Osteocyte (in vitro differentiated cells): ENCODE data around the gene FAT2. TPM values are rescaled to one million over a fixed set of nuclear protein-coding genes. Genes with fewer than 3 reads are reported as not detected.

Source experiments
- DNase-seq: peaks from one replicate; pipeline ENCODE4 v3.0.0; 2021; ENCODE audit warnings: mixed read lengths; ENCODE audit not compliant: unreplicated experiment; ENCODE audit errors: extremely low spot score
- H3K27ac Mint-ChIP-seq: one replicate; pipeline ENCODE4 v1.8.0; 2021; ENCODE audit warnings: mild to moderate bottlenecking, mixed read lengths; ENCODE audit not compliant: unreplicated experiment
- H3K27me3 Mint-ChIP-seq: one replicate; pipeline ENCODE4 v1.8.0; 2021; ENCODE audit warnings: mixed read lengths; ENCODE audit not compliant: unreplicated experiment
- H3K36me3 Mint-ChIP-seq: one replicate; pipeline ENCODE4 v1.8.0; 2021; ENCODE audit warnings: mixed read lengths; ENCODE audit not compliant: unreplicated experiment
- H3K4me1 Mint-ChIP-seq: one replicate; pipeline ENCODE4 v1.8.0; 2021; ENCODE audit warnings: mixed read lengths; ENCODE audit not compliant: unreplicated experiment
- H3K4me3 Mint-ChIP-seq: one replicate; pipeline ENCODE4 v1.8.0; 2021; ENCODE audit warnings: mild to moderate bottlenecking, moderate library complexity, mixed read lengths; ENCODE audit not compliant: unreplicated experiment
- H3K9me3 Mint-ChIP-seq: one replicate; pipeline ENCODE4 v1.8.0; 2021; ENCODE audit warnings: mixed read lengths; ENCODE audit not compliant: unreplicated experiment
- CTCF ChIP-seq: fragments of 200-600 bp; sonication (generic); IDR thresholded peaks from 2 replicates; pipeline ENCODE4 v1.5.0; 2021; ENCODE audit warnings: antibody characterized with exemption, mild to moderate bottlenecking, moderate library complexity
- total RNA-seq: library from RNA; stranded (reverse); gene quantifications from 2 replicates; pipeline ENCODE4 v1.2.1, GENCODE V29; 2021

FAT2 gene
- total RNA-seq, 1 donor from 2014 or later, result 30.1 TPM

GRCh38 chr5:151568036-151568435 is 23.1 kb downstream of the FAT2 start:
- H3K27me3 Mint-ChIP-seq, result peaks cover 4% of the 10 kb centered on the region
- H3K4me1 Mint-ChIP-seq, result peaks cover 2% of the 10 kb centered on the region
- peaks cover 7% of the 10 kb centered on the region for H3K36me3 Mint-ChIP-seq
- H3K4me3 Mint-ChIP-seq, result no peak overlapping the region
- no peak overlapping the region for H3K27ac Mint-ChIP-seq
- no peak for DNase-seq
- H3K9me3 Mint-ChIP-seq, result no peaks in the 10 kb centered on the region
- no peak for TF ChIP-seq CTCF

DNA sequence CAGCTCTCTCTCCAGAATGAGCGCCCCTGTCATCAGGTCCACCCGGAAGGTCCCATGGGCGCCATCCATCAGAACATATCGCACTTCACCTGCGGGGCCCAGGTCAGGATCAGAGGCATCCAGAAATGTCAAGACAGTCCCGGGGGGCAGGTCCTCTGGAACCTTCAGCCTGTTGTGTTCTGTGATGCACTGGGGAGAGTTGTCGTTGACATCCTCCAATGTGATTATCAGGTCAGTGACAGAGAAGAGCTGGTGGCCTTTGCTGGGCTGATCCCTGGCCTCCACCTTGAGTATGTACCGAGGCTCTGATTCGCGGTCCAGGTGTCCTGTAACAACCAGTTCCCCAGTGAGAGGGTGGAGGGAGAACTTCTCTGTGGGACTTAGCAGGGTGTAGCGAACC is 25.2 kb downstream of the FAT2 start:
- Mint-ChIP-seq H3K27me3 (peaks cover 5% of the 10 kb centered on the region), H3K9me3 (no peaks in the 10 kb centered on the region), H3K4me3 (no peak overlapping the region), H3K36me3 (peaks cover 10% of the 10 kb centered on the region), H3K4me1 (no peaks in the 10 kb centered on the region), H3K27ac (no peak overlapping the region)
- no peak for DNase-seq
- TF ChIP-seq CTCF, result no peak

GRCh38 chr5:151562019-151562707 is 29.0 kb downstream of the FAT2 start:
- Mint-ChIP-seq H3K27ac (no peak overlapping the region), H3K27me3 (peaks cover 5% of the 10 kb centered on the region), H3K4me3 (no peak overlapping the region), H3K36me3 (peaks cover 12% of the 10 kb centered on the region), H3K4me1 (no peaks in the 10 kb centered on the region), H3K9me3 (no peaks in the 10 kb centered on the region)
- no peak for TF ChIP-seq CTCF
- no peak for DNase-seq

GRCh38 chr5:151557951-151558350 is 33.2 kb downstream of the FAT2 start:
- TF ChIP-seq CTCF, result no peak
- Mint-ChIP-seq H3K4me1 (no peaks in the 10 kb centered on the region), H3K27me3 (peaks cover 12% of the 10 kb centered on the region), H3K4me3 (no peak overlapping the region), H3K27ac (no peak overlapping the region), H3K36me3 (peaks cover 19% of the 10 kb centered on the region), H3K9me3 (no peaks in the 10 kb centered on the region)
- DNase-seq, result no peak

DNA sequence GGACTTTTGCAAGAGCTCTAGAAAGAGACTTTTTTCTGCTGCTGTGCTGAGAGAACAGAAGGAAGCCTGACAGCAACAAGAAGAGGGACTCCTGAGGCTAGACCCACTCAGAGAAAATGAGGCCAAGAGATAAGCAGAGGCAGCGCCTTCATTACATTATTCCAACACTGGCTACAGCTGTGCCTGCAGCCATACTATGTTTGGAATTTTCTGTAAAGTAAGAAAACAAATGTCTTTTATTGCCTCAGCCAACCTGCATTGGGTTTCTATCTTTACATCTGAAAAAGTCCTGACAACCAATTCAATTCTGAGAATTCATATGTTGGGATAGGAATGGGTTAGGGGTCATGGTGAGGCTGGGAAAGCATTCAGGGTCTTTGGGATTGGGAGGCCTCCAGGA is 33.7 kb downstream of the FAT2 start:
- H3K36me3 Mint-ChIP-seq, result peaks cover 19% of the 10 kb centered on the region
- no peaks in the 10 kb centered on the region for H3K4me1 Mint-ChIP-seq
- TF ChIP-seq CTCF, result no peak
- no peak overlapping the region for H3K27ac Mint-ChIP-seq
- H3K4me3 Mint-ChIP-seq, result no peak overlapping the region
- no peak for DNase-seq
- H3K27me3 Mint-ChIP-seq, result peaks cover 12% of the 10 kb centered on the region
- H3K9me3 Mint-ChIP-seq, result no peaks in the 10 kb centered on the region
